Embryonic facial prominence (tissue), 1 donor: ENCODE results near the gene CEPT1.

ENCODE experiments used
- DNase-seq: peaks from one replicate; pipeline ENCODE4 v3.0.0-alpha.2; 2016; ENCODE audit errors: extremely low spot score

The CEPT1 gene

DNA sequence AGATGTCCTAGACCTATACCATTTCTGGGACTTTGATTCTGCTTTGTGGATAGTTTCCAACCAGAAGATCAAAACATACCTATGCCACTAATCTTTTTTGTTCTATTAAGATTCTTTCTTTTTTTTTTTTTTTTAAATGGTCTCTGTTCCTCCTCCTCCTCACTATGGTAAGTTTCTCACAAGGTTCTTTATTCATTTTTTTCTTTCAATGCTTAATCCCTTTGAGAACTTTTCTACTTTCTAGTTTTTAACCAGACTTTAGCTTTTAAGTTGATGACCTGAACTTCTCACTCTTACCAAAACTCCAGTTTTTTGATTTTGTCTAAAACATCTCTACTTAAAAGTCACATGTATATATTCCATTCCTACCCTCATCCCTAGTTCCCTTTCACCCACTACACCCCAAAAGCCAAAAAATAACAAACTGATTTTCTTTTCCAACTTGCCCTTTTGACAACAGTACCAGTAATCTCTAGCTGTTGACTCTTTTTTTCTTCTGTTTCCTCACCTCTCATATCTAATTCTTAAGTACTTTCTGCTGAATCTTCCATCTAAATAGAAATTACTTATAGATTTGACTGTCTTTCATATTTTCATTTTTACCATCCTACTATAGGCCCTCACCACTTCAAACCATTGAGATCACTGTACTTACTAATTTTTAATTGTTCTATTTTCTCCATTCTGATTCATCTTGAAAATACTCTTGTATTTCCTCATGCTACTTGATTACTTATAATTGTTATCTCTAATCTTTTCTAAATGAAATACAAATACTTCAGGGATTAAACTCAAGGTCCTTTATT lies 6.1 kb downstream of the CEPT1 start:
- DNase-seq: no peak

GRCh38 chr1:111147948-111148347 lies 7.9 kb downstream of the CEPT1 start:
- no peak for DNase-seq

DNA sequence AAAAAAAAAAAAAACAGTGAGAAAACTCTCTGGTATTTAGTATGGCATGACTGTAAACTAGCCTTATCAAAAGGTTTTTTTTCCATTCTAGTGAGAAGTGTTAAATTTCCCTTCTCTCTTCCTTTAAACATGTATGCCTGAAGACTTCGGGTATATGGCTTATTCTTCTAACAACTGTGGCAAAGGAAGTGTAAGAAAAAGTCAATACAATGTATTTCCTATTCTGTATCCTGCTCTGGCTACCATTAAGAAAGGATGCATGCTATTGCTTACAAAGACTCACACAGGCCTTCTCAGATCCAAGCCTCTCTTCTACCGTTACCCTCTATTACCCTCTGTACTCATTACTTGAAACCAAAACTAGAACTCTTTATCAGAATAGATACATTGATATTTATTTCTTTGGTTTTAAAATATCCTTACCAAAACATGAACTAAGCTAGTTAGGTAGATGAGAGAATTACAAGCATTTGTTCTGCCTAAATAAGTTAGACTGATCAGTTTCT lies 8.4 kb downstream of the CEPT1 start:
- DNase-seq: no peak

DNA sequence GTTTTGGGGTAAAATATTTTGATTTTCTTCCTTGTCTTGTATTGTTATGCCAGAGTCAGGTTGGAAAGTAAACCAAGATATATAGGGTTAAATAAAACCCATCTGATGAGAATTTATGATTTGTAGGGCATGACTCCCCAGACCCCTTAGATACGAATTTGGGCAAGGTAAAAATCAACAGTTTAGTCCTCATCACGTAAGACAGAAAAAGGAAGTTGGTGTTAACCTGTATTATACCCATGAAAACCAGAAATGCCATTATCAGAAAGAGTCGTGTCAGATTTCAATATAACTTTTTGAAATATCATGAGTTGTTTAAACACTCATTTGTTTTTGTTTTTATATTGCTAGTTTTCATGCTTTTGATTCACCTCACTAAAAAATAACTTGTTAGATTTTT lies 11.8 kb downstream of the CEPT1 start:
- no peak for DNase-seq

DNA sequence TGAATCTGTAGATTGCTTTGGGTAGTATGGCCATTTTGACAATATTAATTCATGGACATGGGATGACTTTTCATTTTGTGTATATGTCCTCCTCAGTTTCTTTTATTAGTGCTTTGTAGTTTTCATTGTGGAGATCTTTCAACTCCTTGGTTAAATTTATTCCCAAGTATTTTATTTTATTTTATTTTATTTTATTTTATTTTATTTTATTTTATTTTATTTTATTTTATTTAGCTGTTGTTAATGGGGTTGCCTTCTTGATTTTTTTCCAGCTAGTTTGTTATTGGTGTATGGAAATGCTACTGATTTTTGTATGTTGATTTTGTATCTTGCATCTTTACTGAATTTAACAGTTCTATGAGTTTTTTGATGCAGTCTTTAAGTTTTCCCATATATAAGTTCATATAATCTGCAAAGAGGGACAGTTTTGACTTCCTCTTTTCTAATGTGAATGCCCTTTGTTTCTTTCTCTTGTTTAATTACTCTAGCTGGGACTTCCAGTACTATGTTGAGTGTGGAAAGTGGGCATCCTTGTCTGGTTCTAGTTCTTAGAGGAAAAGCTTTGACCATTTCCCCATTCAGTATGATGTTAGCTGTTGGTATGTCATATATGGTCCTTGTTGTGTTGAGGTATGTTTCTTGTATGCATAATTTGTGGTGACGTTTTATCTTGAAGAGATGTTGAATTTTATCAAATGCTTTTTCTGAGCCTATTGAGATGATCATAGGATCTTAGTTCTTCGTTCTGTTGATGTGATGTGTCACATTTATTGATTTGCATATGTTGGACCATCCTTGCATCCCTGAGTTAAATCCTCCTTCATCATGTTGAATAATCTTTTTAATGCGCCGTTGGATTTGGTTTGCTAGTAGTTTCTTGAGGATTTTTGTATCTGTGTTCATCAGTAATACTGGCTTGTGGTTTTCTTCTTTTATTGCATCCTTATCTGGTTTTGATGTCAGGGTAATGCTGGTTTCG lies 14.3 kb downstream of the CEPT1 start:
- DNase-seq: no peak

- DNase-seq: no peak
Observed at GRCh38 chr1:111157431-111157830, 17.4 kb downstream of the CEPT1 start.

DNA sequence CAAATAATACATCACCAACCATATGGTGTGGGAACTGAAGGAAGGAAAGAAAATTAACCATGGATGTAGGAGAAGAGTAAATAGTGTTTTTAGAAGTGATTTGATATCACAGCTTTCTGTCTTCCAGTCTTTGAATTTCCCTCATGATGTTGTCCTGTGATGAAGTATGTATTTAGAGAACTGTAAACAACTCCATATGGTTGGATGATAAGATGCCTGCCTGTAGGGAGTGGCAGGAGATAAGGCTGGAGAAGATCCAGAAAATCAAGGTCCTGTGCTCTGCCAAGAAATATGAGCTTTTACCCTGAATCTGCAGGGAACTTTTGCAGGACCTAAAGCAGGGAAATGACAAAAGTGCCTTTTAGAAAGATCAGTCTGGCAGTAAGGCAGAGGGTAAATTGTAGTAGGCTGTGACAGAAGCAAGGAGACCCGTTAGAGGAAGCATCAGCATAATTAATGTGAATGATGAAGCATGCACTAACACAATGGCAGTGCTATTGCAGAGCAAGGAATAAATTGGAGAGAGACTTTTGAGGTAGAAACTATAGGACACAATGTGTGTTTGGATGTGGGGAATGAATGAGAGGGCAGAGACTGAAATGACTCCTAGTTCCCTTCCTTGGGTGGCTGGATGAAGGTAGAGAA lies 21.9 kb downstream of the CEPT1 start:
- DNase-seq: no peak

GRCh38 chr1:111162488-111162880 lies 22.5 kb downstream of the CEPT1 start:
- DNase-seq: no peak

GRCh38 chr1:111163363-111163762 lies 23.3 kb downstream of the CEPT1 start:
- DNase-seq: no peak

- no peak for DNase-seq
Observed at GRCh38 chr1:111164151-111164550, 24.1 kb downstream of the CEPT1 start.

DNA sequence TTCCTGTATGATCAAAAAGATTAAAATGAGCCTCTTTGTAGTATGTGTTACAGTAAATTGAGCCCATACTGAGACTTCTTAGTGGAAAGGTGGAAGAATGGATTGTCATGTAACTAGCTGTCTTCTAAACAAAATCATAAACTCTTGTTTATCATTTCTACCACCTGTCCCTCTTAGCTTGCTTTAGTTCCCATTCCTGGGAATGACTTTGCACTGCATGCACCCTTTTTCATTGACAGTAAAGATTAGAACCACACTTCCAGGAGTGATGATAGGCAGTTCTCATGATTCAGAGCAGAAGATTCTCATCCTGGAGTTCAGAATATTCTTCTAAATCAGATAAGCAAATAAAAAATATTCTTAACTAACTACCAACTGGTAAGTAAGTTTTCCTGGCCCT lies 32.4 kb downstream of the CEPT1 start:
- DNase-seq: no peak

- DNase-seq: no peak
Observed at GRCh38 chr1:111174070-111174469, 34.0 kb downstream of the CEPT1 start.

GRCh38 chr1:111175349-111175748 lies 35.3 kb downstream of the CEPT1 start:
- DNase-seq: no peak

DNA sequence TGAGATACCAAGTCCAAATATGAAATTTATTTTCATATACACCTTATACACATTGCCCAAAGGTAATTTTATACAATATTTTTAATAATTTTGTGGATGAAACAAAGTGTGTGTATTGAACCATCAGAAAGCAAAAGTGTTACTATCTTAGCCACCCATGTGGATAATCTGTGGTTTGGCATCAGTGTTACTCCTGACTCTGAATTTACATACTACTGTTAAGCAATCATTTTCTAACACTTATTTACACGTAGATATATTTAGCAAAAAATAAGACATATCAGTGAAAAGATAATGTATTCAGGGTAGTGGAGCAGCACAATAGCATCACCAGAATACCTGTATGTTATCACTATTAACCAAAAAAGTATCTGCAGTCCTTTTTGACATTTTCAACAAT lies 36.7 kb downstream of the CEPT1 start:
- no peak for DNase-seq

DNA sequence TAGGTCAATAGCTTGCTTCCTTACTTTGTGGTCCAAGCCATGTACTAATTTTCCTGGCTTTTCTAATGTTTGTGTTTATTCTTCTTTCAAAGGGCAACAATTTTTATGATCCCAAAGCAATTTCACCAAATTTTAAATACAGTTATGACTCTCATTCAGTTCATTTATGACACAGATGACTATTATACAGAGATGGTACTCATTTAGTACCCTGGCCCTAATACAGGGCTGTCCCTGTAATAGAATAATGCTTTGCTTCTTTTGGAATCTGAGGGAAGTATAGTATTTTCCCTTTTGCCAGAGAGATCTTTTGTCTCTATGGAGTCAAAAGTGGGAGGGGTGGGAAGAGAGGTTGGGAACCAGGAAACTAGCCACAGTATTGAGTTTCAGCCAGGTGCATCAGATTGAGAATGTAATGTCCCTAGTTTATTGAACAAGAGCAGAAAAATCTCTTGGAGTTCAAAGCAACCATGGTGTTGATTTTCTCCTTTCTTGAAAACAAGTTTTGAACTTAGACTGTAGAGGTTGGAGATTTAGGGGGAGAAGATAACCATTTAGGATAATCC lies 40.0 kb downstream of the CEPT1 start:
- no peak for DNase-seq

GRCh38 chr1:111182052-111182451 lies 42.0 kb downstream of the CEPT1 start:
- DNase-seq: no peak

- no peak for DNase-seq
Observed at GRCh38 chr1:111183308-111184069, 43.5 kb downstream of the CEPT1 start.

- DNase-seq: no peak
Observed at GRCh38 chr1:111184663-111185062, 44.6 kb downstream of the CEPT1 start.

GRCh38 chr1:111190931-111191451 lies 51.0 kb downstream of the CEPT1 start:
- no peak for DNase-seq

DNA sequence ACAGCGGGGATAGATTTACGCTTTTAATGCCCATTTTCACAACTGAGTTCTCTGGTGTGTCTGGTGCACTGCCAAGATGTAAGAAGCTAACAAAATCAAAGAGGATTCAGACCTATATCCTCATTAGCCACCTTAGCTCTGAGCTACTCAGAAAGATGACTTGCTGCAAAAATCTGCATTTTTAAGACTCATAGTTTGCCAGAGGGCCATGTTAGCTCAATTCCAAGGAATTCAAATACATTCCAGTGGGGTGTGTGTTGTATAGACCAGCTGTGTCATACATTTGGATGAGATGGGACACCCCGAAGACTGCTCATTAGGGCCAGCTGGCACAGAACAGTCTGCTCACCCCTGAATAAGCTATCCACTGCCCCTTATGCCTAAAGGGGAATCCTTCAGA lies 51.5 kb downstream of the CEPT1 start:
- DNase-seq: no peak

- DNase-seq: no peak
Observed at GRCh38 chr1:111192074-111192473, 52.1 kb downstream of the CEPT1 start.
